HG03378 (cell line): ENCODE measurements around the gene EXOSC1.
"Not testable (repeated sequence)": the region's sequence is repeated elsewhere in the genome, so short reads cannot be mapped to it uniquely, and the experiment has no call there.

ENCODE experiments used
- ATAC-seq: cut with Tn5 transposase; IDR thresholded peaks from one replicate; pipeline ENCODE4 v1.9.1; 2021; ENCODE audit warnings: mild to moderate bottlenecking, moderate library complexity; ENCODE audit not compliant: unreplicated experiment

Gene EXOSC1

GRCh38 chr10:97411406-97411805 is 34.4 kb downstream of the EXOSC1 start:
- ATAC-seq = no peak

GRCh38 chr10:97408496-97408992 is 37.3 kb downstream of the EXOSC1 start:
- no peak for ATAC-seq

GRCh38 chr10:97407952-97408248 is 37.9 kb downstream of the EXOSC1 start:
- ATAC-seq = no peak

- peak; percentile 80 for ATAC-seq
Observed at GRCh38 chr10:97407211-97407951, 38.4 kb downstream of the EXOSC1 start.

GRCh38 chr10:97406483-97406882 is 39.3 kb downstream of the EXOSC1 start:
- not testable (repeated sequence) for ATAC-seq

GRCh38 chr10:97406064-97406463 is 39.7 kb downstream of the EXOSC1 start:
- no peak for ATAC-seq

GRCh38 chr10:97404044-97404443 is 41.8 kb downstream of the EXOSC1 start:
- ATAC-seq = no peak

- ATAC-seq = no peak
Observed at GRCh38 chr10:97401455-97401919, 44.3 kb downstream of the EXOSC1 start.

- peak; percentile 92 for ATAC-seq
Observed at GRCh38 chr10:97400665-97401454, 44.9 kb downstream of the EXOSC1 start, which contains the start of gene RRP12. Gene RRP12 (minus strand): TSS chr10:97401340. CDS start chr10:97401231, 109 bp downstream.

GRCh38 chr10:97399843-97400545 is 45.8 kb downstream of the EXOSC1 start:
- no peak for ATAC-seq

GRCh38 chr10:97396056-97396455 is 49.8 kb downstream of the EXOSC1 start:
- no peak for ATAC-seq

GRCh38 chr10:97393034-97393573 is 52.7 kb downstream of the EXOSC1 start:
- ATAC-seq = no peak

- ATAC-seq = no peak
Observed at GRCh38 chr10:97390091-97390490, 55.7 kb downstream of the EXOSC1 start.

GRCh38 chr10:97388152-97388551 is 57.7 kb downstream of the EXOSC1 start:
- no peak for ATAC-seq
